ENCODE results near the gene FBXO36. TPM values are rescaled to one million over a fixed set of nuclear protein-coding genes. Genes with fewer than 3 reads are reported as not detected.

The FBXO36 gene
- polyA plus RNA-seq, 2 of the 4 experiments (the other 2 are of a cell fraction) = 2.0 to 5.5 TPM

GRCh38 chr2:229931241-229931640 lies 8.9 kb downstream of the FBXO36 start:
- ATAC-seq (no peak), FAIRE-seq (no peak), DNase-seq (ENCODE audit: low read depth in 1 of 2, low spot score in 1 of 2) (no peak)
- peaks cover 21% of the 10 kb centered on the region for H3K4me1 ChIP-seq
- no peak overlapping the region for H3K4me2 ChIP-seq
- WGBS (ENCODE audit: missing lambda C conversion rate) = 97% methylated on average over 5 of the region's 5 CpGs
- no peak overlapping the region for H3K27ac ChIP-seq
- TF ChIP-seq POLR2AphosphoS2 (conservative IDR thresholded peaks at IDR 0.05; ENCODE audit: low read length) (no peak), MAFK (IDR thresholded peaks at IDR 0.05; ENCODE audit: partially characterized antibody) (peak; percentile 11)
- ChIA-PET POLR2A (no interaction called here), CTCF (no interaction called here)
- H3K4me3 ChIP-seq = no peak overlapping the region
- H3K9me3 ChIP-seq = no peaks in the 10 kb centered on the region

- no peak overlapping the region for H3K4me2 ChIP-seq
- no peak for FAIRE-seq
- H3K4me1 ChIP-seq = no peaks in the 10 kb centered on the region
- WGBS (ENCODE audit: missing lambda C conversion rate) = 90% methylated on average over 4 of the region's 4 CpGs
- POLR2A ChIA-PET = no interaction called here
- H3K27ac ChIP-seq = no peak overlapping the region
- no peak for TF ChIP-seq EP300 (IDR thresholded peaks at IDR 0.05)
- TF ChIP-seq EHF (CRISPR knock-in tag; IDR thresholded peaks at IDR 0.05) = no peak
- no peak for TF ChIP-seq CTCF (IDR thresholded peaks at IDR 0.05)
- no peak overlapping the region for H3K4me3 ChIP-seq
- no peak for DNase-seq (ENCODE audit: low read depth in 1 of 2, low spot score in 1 of 2)
- CTCF ChIA-PET = interaction anchor here (0.6 kb wide), 1 partner anchor 602 kb away, joined by 3 read pairs; no protein-coding TSS in a partner anchor
- H3K9me3 ChIP-seq = no peaks in the 10 kb centered on the region
- no peak; a peak in 1 of 6 replicates for ATAC-seq
These were observed 15.2 kb downstream of the FBXO36 start for GRCh38 chr2:229937537-229937936.

GRCh38 chr2:229942671-229943070 lies 20.4 kb downstream of the FBXO36 start:
- no peak overlapping the region for H3K27ac ChIP-seq
- H3K4me3 ChIP-seq = no peak overlapping the region
- WGBS (ENCODE audit: missing lambda C conversion rate) = 94% methylated on average over 8 of the region's 8 CpGs
- no peaks in the 10 kb centered on the region for H3K9me3 ChIP-seq
- no peak for TF ChIP-seq ELK1 (IDR thresholded peaks at IDR 0.05; ENCODE audit: low read depth, low read length)
- TF ChIP-seq ZSCAN20 (CRISPR knock-in tag; IDR thresholded peaks at IDR 0.05) = no peak
- no peak for TF ChIP-seq CHD4 (IDR thresholded peaks at IDR 0.05; ENCODE audit: borderline replicate concordance)
- DNase-seq (ENCODE audit: low read depth in 1 of 2, low spot score in 1 of 2) = no peak
- CTCF ChIA-PET = interaction anchor here (0.7 to 1.2 kb wide), 2 partner anchors 10 to 66 kb away, joined by 3 read pairs; no protein-coding TSS in a partner anchor
- H3K4me2 ChIP-seq = no peak overlapping the region
- H3K4me1 ChIP-seq = no peaks in the 10 kb centered on the region
- POLR2A ChIA-PET = no interaction called here
- ATAC-seq = no peak
- no peak for FAIRE-seq

- Histone ChIP-seq H3K4me1 (no peaks in the 10 kb centered on the region), H3K4me3 (no peak overlapping the region), H3K27ac (no peak overlapping the region), H3K4me2 (no peak overlapping the region), H3K9me3 (no peaks in the 10 kb centered on the region)
- CTCF ChIA-PET = interaction anchor here (1.2 kb wide), 1 partner anchor 10 kb away, joined by 3 read pairs; no protein-coding TSS in a partner anchor
- DNase-seq (ENCODE audit: low read depth in 1 of 2, low spot score in 1 of 2) (no peak), ATAC-seq (no peak), FAIRE-seq (no peak)
- 86% methylated on average over 2 of the region's 2 CpGs for WGBS (ENCODE audit: missing lambda C conversion rate)
- POLR2A ChIA-PET = no interaction called here
- TF ChIP-seq USF2 (IDR thresholded peaks at IDR 0.05) = no peak
- TF ChIP-seq JUNB (IDR thresholded peaks at IDR 0.05) = no peak
- TF ChIP-seq TFCP2L1 (CRISPR knock-in tag; IDR thresholded peaks at IDR 0.05) = no peak
- no peak for TF ChIP-seq POLR2A (IDR thresholded peaks at IDR 0.05; ENCODE audit: low read length)
- TF ChIP-seq RFX5 (IDR thresholded peaks at IDR 0.05) = no peak
These were observed 20.9 kb downstream of the FBXO36 start for GRCh38 chr2:229943171-229943570.

Data from A549 (cell line).